Pancreas (tissue), 10 donors: ENCODE results near the gene GAGE12H. TPM values are rescaled to one million over a fixed set of nuclear protein-coding genes. Genes with fewer than 3 reads are reported as not detected.

Source experiments
- ATAC-seq, 4 donors: fragments of 200-7000 bp; cut with Tn5 transposase; one replicate each; pipeline versions ENCODE4 v1.8.0 to v1.9.1; 2020; ENCODE audit warnings: mild to moderate bottlenecking in 4 of 4, moderate library complexity in 4 of 4
- DNase-seq, 6 donors: peaks; one replicate each; pipeline ENCODE4 v3.0.0-alpha.2; 2020
- FAIRE-seq: peaks from 2 replicates; lab custom pipeline; 2012; peaks lifted over from hg19 to GRCh38; lab: Jason Lieb, UNC
- H3K27ac ChIP-seq, 4 donors: fragments of 200-600 bp; sonication (generic); 1 replicate in 3 of 4; 2 replicates in 1 of 4; pipeline versions ENCODE4 v1.5.0 to v1.8.0; 2020
- H3K27me3 ChIP-seq, 4 donors: fragments of 200-600 bp; one replicate each; pipeline ENCODE4 v1.8.0; 2021
- H3K36me3 ChIP-seq, 3 donors: fragments of 200-600 bp; sonication (generic) in 1 of 3; one replicate each; pipeline versions ENCODE4 v1.5.0 to v1.8.0; 2020 to 2021
- H3K4me1 ChIP-seq, 3 donors: fragments of 200-600 bp; one replicate each; pipeline ENCODE4 v1.8.0; 2021
- H3K4me3 ChIP-seq, 4 donors: fragments of 200-600 bp; sonication (generic) in 2 of 4; one replicate each; pipeline versions ENCODE4 v1.5.0 to v1.8.0; 2020 to 2021
- H3K9me3 ChIP-seq, 4 donors: fragments of 200-600 bp; one replicate each; pipeline ENCODE4 v1.8.0; 2021
- WGBS, 2 donors: extraction: QIAGEN DNeasy Blood & Tissue Kit; methylation state at CpG; one replicate each; pipeline ENCODE4 v1.1.7; 2013; 5-methylcytosine and 5-hydroxymethylcytosine counted together
- intact Hi-C, 3 donors: fragments of 100-400 bp; cut with DNase I; formaldehyde crosslinking; loops; one replicate each; pipeline versions ENCODE4 v1.11.1 to v1.14.2; 2022
- polyA plus RNA-seq, 2 donors: library from polyadenylated mRNA; stranded (reverse); fragments of 200-250 nt; gene quantifications; one replicate each; pipeline ENCODE4 v1.2.3, GENCODE V29; 2013
- total RNA-seq, 6 donors: library from RNA; stranded (reverse); fragmentation: NEBNext Ultra II Directional in 4 of 6; extraction: Animal tissue kit (Norgen Biotek cat#: 25700) in 4 of 6; gene quantifications; one replicate each; pipeline versions ENCODE4 v1.2.1 to v1.2.4, GENCODE V29; 2021 to 2023
- TF ChIP-seq, protein P1 (sequence below), 4 donors: fragments of 200-600 bp; sonication (generic) in 3 of 4; IDR thresholded peaks; one replicate each; pipeline versions ENCODE4 v1.5.0 to v1.8.0; 2021; ENCODE audit warnings: antibody characterized with exemption in 4 of 4
- donor health status: healthy with polysubstance abuse.
- donor health status: DM: no; HTN: no; CAD: no; lungs with moderate emphysema.
- donor health status: DM: no; HTN: no; CAD: no.
- donor health status: control.
- donor health status: control.
- donor health status: Bipolar disorder and iron deficiency.
- donor health status: DM: yes; HTN: yes; CAD: no.
- donor health status: DM: no; HTN: no; CAD: no.
- donor health status: DM: no; HTN: no; CAD: no.
- donor health status: DM: yes; HTN: yes; CAD: no.

Gene GAGE12H
- total and polyA plus RNA-seq, 8 donors = not detected

DNA sequence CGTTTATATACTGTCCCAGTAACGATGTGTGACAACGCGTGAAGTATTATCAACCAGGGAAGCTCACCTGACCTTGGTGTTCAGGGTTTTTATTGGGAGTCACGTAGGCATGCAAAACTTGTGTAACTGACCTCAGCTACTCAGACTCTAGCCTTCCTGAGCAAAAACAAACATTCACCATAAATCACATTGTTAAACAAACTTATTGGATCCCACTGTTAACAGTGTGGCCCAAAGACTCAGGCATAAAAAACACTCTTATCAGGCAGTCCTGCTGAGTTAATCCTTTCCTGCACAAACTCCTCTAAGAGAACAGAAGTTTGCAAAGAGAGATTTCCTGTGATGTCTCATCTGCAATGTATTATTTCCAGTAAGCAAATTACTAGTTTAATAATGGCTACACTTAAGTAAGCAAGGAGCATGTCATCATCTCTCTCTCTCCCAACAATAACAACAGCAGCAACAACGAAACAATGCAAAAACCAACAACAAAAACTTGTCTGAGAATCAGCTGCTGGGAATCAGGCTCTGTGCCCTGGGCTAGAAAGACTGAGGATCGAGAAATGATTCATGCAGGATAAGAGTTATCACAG lies 31.1 kb downstream of the GAGE12H start:
- no peak for FAIRE-seq
- no peak for ATAC-seq

GRCh38 chrX:49618574-49618973 lies 38.8 kb downstream of the GAGE12H start:
- TF ChIP-seq, protein P1, sequence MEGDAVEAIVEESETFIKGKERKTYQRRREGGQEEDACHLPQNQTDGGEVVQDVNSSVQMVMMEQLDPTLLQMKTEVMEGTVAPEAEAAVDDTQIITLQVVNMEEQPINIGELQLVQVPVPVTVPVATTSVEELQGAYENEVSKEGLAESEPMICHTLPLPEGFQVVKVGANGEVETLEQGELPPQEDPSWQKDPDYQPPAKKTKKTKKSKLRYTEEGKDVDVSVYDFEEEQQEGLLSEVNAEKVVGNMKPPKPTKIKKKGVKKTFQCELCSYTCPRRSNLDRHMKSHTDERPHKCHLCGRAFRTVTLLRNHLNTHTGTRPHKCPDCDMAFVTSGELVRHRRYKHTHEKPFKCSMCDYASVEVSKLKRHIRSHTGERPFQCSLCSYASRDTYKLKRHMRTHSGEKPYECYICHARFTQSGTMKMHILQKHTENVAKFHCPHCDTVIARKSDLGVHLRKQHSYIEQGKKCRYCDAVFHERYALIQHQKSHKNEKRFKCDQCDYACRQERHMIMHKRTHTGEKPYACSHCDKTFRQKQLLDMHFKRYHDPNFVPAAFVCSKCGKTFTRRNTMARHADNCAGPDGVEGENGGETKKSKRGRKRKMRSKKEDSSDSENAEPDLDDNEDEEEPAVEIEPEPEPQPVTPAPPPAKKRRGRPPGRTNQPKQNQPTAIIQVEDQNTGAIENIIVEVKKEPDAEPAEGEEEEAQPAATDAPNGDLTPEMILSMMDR (IDR thresholded peaks at IDR 0.05) = no peak
- no peaks in the 10 kb centered on the region for H3K27me3 ChIP-seq
- WGBS, 2 donors = 58 to 86% methylated on average over 2 of the region's 2 CpGs
- no peaks in the 10 kb centered on the region for H3K36me3 ChIP-seq
- H3K9me3 ChIP-seq = no peaks in the 10 kb centered on the region
- no peak for ATAC-seq
- no peak overlapping the region for H3K27ac ChIP-seq
- no peaks in the 10 kb centered on the region for H3K4me1 ChIP-seq
- DNase-seq = no peak
- intact Hi-C loops = no loop called here
- no peak overlapping the region for H3K4me3 ChIP-seq
- FAIRE-seq = no peak

More for the DNA sequence above, 31.1 kb downstream of the GAGE12H start:
- intact Hi-C loops = no loop called here
- Histone ChIP-seq H3K36me3 (no peaks in the 10 kb centered on the region), H3K9me3 (no peaks in the 10 kb centered on the region), H3K27ac (no peak overlapping the region), H3K27me3 (peaks cover 0 to 12% (median 0%) of the 10 kb centered on the region in 4 donors), H3K4me3 (no peak overlapping the region), H3K4me1 (no peaks in the 10 kb centered on the region)
- 18 to 31% methylated on average over 7 of the region's 7 CpGs for WGBS, 2 donors
- TF ChIP-seq, protein P1 (IDR thresholded peaks at IDR 0.05) = no peak
- no peak for DNase-seq

DNA sequence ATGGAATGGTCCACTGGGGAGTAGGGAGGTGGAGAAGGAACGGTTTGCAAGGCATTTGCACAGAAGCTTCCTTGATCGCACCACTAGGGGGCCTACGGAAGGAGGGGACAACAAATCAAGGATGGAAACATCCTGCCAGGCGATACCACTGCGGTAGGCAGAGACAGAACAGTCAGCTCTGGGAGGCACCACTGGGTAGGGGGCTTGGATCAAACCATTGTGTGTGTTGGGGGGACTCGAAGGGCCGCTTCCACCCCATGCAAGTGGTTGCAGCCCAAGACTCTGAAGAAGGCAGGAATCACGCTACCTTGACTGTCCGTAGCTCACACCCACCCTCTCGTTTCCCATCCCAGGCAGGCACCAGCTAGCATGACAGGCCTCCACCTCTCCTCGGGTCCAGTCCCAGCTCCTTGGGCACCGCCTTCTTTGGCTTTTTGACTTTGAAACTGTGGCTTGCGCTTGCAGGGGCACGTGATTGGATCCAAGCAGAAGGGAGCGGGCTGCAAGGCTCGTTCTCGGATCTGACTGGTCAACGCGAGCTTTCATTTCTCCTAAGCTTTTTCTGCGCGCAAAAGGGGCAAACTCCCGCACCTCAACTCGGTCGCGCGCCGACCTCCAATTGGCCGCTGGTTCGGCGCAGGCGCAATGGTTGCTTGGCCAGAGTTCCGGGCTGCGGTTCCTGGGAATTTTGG lies 47.5 kb downstream of the GAGE12H start:
- Histone ChIP-seq H3K4me1 (no peaks in the 10 kb centered on the region), H3K27ac (no peak overlapping the region), H3K36me3 (no peaks in the 10 kb centered on the region), H3K9me3 (no peaks in the 10 kb centered on the region), H3K4me3 (peak overlapping the region in 1 of 4 donors; percentile 18), H3K27me3 (no peaks in the 10 kb centered on the region)
- ATAC-seq (peak in 2 of 4 donors; percentile 46 to 55), DNase-seq (peak in 1 of 6 donors; percentile 16), FAIRE-seq (no peak)
- intact Hi-C loops = no loop called here
- 54 to 63% methylated on average over 33 of the region's 33 CpGs for WGBS, 2 donors
- TF ChIP-seq, protein P1 (IDR thresholded peaks at IDR 0.05) = no peak

Other genes starting within 250 kb of the GAGE12H start
- not detected for gene GAGE13, start 248.4 kb upstream of the GAGE12H start, total RNA-seq
- gene GAGE13, start 248.4 kb upstream of the GAGE12H start, polyA plus RNA-seq = not detected
- gene GAGE12C, start 47.8 kb upstream of the GAGE12H start, total RNA-seq = not detected
- gene GAGE12C, start 47.8 kb upstream of the GAGE12H start, polyA plus RNA-seq = not detected
- gene GAGE12D, start 38.2 kb upstream of the GAGE12H start, total RNA-seq = not detected
- gene GAGE12D, start 38.2 kb upstream of the GAGE12H start, polyA plus RNA-seq = not detected
- gene GAGE12E, start 28.7 kb upstream of the GAGE12H start, total RNA-seq = not detected
- gene GAGE12E, start 28.7 kb upstream of the GAGE12H start, polyA plus RNA-seq = not detected
- not detected for gene GAGE12F, start 19.1 kb upstream of the GAGE12H start, total RNA-seq
- not detected for gene GAGE12F, start 19.1 kb upstream of the GAGE12H start, polyA plus RNA-seq
- not detected for gene GAGE12G, start 9.5 kb upstream of the GAGE12H start, total RNA-seq
- gene GAGE12G, start 9.5 kb upstream of the GAGE12H start, polyA plus RNA-seq = not detected
- under 1 TPM in 1 of 6 donors, not detected in 5; 0.82 TPM for gene GAGE2A, start 9.5 kb downstream of the GAGE12H start, total RNA-seq
- gene GAGE2A, start 9.5 kb downstream of the GAGE12H start, polyA plus RNA-seq = not detected
- gene GAGE1, start 19.1 kb downstream of the GAGE12H start, total RNA-seq = under 1 TPM in 1 of 6 donors, not detected in 5; 0.44 TPM
- gene GAGE1, start 19.1 kb downstream of the GAGE12H start, polyA plus RNA-seq = not detected
- gene PAGE1, start 116.0 kb downstream of the GAGE12H start, total RNA-seq = not detected
- gene PAGE1, start 116.0 kb downstream of the GAGE12H start, polyA plus RNA-seq = not detected
- not detected for gene PAGE4, start 249.4 kb downstream of the GAGE12H start, total RNA-seq
- not detected for gene PAGE4, start 249.4 kb downstream of the GAGE12H start, polyA plus RNA-seq